H1 (cell line): ENCODE measurements around the gene SLC38A5.

Source experiments
- BACH1 ChIP-seq: IDR thresholded peaks from 2 replicates; pipeline ENCODE4 v1.6.1; 2012; ENCODE audit warnings: low read length, improper control_type of control experiment
- CBX5 ChIP-seq: fragments of 300-800, 300-1000 bp; sonication (generic); IDR thresholded peaks from 2 replicates; pipeline ENCODE4 v1.7.1; 2016; ENCODE audit warnings: antibody characterized with exemption, low read length, low read depth
- HDAC2 ChIP-seq, 2 experiments: fragments of 300-600 bp in 1 of 2; sonication (generic) in 1 of 2; IDR thresholded peaks; 2 replicates each; pipeline ENCODE4 v1.6.1; 2011 to 2012; ENCODE audit warnings: low read depth in 2 of 2, low read length in 2 of 2, mild to moderate bottlenecking in 2 of 2, moderate library complexity in 2 of 2, borderline replicate concordance in 1 of 2, inconsistent platforms in 1 of 2
- HDAC6 ChIP-seq: IDR thresholded peaks from one replicate; pipeline ENCODE4 v1.7.1; 2012; ENCODE audit warnings: low read depth, mild to moderate bottlenecking, inconsistent platforms, low read length, moderate library complexity
- JUN ChIP-seq: IDR thresholded peaks from 2 replicates; pipeline ENCODE4 v1.6.1; 2011; ENCODE audit warnings: low read depth, mild to moderate bottlenecking, improper control_type of control experiment, low read length
- JUND ChIP-seq: IDR thresholded peaks from 2 replicates; pipeline ENCODE4 v1.6.1; 2011; ENCODE audit warnings: mild to moderate bottlenecking, improper control_type of control experiment, low read length
- KDM1A ChIP-seq: fragments of 200-600, 300-600 bp; sonication (generic); IDR thresholded peaks from 2 replicates; pipeline ENCODE4 v1.7.1; 2016; ENCODE audit warnings: mild to moderate bottlenecking, low read length, borderline replicate concordance
- MAFK ChIP-seq: IDR thresholded peaks from 2 replicates; pipeline ENCODE4 v1.6.1; 2012; ENCODE audit warnings: low read depth, mild to moderate bottlenecking, improper control_type of control experiment, low read length
- ZNF274 ChIP-seq: IDR thresholded peaks from 2 replicates; pipeline ENCODE4 v1.7.0; 2012; ENCODE audit warnings: low read length, borderline replicate concordance; ENCODE audit errors: extremely low read depth
- TF ChIP-seq, protein P1 (sequence below), 3 experiments: IDR thresholded peaks; 1 replicate in 2 of 3; 2 replicates in 1 of 3; pipeline versions ENCODE4 v1.5.1 to v1.6.1; 2011; ENCODE audit warnings: low read length in 3 of 3, mild to moderate bottlenecking in 3 of 3, inconsistent platforms in 2 of 3, low read depth in 1 of 3, moderate library complexity in 1 of 3; ENCODE audit not compliant: insufficient read depth in 1 of 3; ENCODE audit errors: control extremely low read depth in 1 of 3

DNA sequence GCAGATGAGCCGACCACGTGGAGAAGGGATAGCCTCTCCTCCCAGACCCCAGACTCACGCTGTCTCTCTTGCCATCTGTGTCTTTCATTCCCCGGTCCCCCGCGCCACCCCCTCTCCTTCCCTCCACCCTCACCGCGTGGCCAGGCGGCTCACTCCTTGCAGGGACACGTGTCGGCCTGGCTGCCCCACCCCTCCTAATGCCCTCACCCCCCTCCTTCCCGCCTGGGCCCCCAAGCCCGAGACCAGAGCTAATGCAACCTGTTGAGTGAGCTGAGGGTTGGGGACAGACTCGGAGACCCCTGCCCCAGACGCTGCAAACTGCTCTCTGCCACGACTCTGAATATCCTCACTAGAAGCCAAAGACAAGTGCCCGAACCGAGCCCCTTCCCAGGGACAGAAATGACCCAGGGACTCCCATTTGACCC lies 1.8 kb downstream of the SLC38A5 start:
- TF ChIP-seq HDAC2 (IDR thresholded peaks at IDR 0.05; ENCODE audit: borderline replicate concordance in 1 of 2, low read depth in 2 of 2, low read length in 2 of 2), result no peak
- no peak for TF ChIP-seq MAFK
- TF ChIP-seq KDM1A, result no peak
- no peak for TF ChIP-seq ZNF274
- no peak for TF ChIP-seq HDAC6
- no peak for TF ChIP-seq JUN
- no peak for TF ChIP-seq BACH1
- TF ChIP-seq JUND, result no peak
- TF ChIP-seq, protein P1, sequence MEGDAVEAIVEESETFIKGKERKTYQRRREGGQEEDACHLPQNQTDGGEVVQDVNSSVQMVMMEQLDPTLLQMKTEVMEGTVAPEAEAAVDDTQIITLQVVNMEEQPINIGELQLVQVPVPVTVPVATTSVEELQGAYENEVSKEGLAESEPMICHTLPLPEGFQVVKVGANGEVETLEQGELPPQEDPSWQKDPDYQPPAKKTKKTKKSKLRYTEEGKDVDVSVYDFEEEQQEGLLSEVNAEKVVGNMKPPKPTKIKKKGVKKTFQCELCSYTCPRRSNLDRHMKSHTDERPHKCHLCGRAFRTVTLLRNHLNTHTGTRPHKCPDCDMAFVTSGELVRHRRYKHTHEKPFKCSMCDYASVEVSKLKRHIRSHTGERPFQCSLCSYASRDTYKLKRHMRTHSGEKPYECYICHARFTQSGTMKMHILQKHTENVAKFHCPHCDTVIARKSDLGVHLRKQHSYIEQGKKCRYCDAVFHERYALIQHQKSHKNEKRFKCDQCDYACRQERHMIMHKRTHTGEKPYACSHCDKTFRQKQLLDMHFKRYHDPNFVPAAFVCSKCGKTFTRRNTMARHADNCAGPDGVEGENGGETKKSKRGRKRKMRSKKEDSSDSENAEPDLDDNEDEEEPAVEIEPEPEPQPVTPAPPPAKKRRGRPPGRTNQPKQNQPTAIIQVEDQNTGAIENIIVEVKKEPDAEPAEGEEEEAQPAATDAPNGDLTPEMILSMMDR (IDR thresholded peaks at IDR 0.05; ENCODE audit: control extremely low read depth in 1 of 3, insufficient read depth in 1 of 3, low read depth in 1 of 3, low read length in 3 of 3), result no peak
- no peak for TF ChIP-seq CBX5
